ENCODE measurements around the gene ZNF486.
"Not testable (repeated sequence)": the region's sequence is repeated elsewhere in the genome, so short reads cannot be mapped to it uniquely, and the experiment has no call there.

The ZNF486 gene

DNA sequence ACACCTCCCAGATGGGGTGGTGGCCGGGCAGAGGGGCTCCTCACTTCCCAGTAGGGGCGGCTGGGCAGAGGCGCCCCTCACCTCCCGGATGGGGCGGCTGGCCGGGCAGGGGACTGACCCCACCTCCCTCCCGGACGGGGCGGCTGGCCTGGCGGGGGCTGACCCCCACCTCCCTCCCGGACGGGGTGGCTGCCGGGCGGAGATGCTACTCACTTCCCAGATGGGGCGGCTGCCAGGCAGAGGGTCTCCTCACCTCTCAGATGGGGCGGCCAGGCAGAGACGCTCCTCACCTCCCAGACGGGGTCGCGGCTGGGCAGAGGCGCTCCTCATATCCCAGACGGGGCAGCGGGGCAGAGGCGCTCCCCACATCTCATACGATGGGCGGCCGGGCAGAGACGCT is 8.8 kb downstream of the ZNF486 start:
- H3K27ac Mint-ChIP-seq; H3K4me3 Mint-ChIP-seq; intact Hi-C loops (cut with micrococcal nuclease); H3K27me3 Mint-ChIP-seq; H3K4me1 Mint-ChIP-seq (ENCODE audit: low read depth): not testable (repeated sequence)
- Mint-ChIP-seq H3K36me3 (ENCODE audit: low read depth) (peaks cover 79% of the 10 kb centered on the region), H3K9me3 (peaks cover 75% of the 10 kb centered on the region)

DNA sequence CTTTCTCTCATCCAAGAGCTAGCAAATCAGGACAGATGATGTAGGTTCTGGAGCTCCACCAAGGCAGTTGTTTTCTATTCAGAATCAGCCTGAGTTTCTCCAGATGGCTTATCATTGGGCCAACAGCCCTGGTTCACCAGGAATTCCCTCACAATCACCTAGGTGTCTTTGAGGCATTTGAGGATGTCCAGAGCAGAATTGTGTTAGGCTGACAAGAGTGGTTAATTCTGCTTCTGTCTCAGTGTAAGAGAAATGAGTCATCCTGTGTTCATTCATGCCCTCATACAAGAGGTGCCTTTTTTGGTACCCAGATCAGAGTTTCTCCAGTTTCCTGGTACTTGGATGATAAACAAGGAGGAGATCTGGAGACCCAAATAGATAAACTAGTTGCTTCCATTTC is 12.9 kb downstream of the ZNF486 start:
- Mint-ChIP-seq H3K9me3 (peaks cover 37% of the 10 kb centered on the region), H3K36me3 (ENCODE audit: low read depth) (peaks cover 51% of the 10 kb centered on the region)
- H3K4me3 Mint-ChIP-seq; H3K4me1 Mint-ChIP-seq (ENCODE audit: low read depth); H3K27ac Mint-ChIP-seq; H3K27me3 Mint-ChIP-seq; intact Hi-C loops (cut with micrococcal nuclease): not testable (repeated sequence)

DNA sequence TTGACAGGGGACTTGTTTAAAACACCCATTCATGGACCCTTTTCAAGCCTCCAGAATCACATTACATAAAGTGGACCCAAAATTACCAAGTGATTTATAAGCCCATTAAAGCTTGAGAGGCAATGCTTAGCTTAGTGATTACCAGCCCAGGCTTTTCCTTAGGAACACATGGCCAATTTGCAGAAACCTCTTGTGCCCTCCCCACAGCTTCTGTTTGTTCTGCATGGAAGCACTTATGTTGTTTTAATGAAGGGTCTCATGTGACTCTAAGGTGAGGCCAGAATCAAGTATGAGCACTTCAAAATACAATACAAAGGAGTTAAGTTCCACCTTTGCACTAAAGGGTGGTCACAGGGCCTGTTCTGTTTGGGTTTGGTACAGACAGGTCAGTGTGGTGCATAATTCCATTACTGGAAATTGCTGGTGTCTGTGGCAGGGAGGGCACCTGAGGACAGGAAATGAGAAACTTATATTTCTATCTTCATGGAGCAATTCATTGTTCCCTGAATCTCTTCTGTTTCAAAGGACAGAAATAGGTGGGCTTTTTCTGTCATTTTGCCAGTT is 15.3 kb downstream of the ZNF486 start:
- Mint-ChIP-seq H3K27me3 (no peaks in the 10 kb centered on the region), H3K9me3 (peaks cover 24% of the 10 kb centered on the region), H3K4me3 (no peak overlapping the region), H3K4me1 (ENCODE audit: low read depth) (no peaks in the 10 kb centered on the region), H3K36me3 (ENCODE audit: low read depth) (peaks cover 45% of the 10 kb centered on the region), H3K27ac (no peak overlapping the region)
- intact Hi-C loops (cut with micrococcal nuclease) = no loop called here

DNA sequence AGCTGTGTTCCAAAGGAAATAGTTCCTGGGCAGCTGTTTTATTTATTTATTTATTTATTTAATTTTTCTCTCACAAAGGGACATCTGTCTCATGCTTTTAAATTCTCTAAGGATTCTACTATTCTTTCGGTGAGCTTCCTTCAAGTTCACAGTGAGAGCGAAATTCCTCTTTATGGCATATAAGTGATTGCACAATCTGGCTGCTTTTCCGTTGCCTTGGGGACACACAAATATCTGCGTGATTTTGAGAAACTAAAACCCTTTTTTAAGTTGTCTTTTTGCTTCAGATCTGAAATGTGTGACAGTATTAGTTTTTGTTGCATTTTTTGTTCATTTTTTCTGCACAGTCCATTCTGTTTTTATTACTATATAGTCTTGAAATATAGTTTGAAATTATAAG is 19.2 kb downstream of the ZNF486 start:
- Mint-ChIP-seq H3K27me3 (no peaks in the 10 kb centered on the region), H3K9me3 (peaks cover 29% of the 10 kb centered on the region), H3K27ac (no peak overlapping the region), H3K4me3 (no peak overlapping the region), H3K36me3 (ENCODE audit: low read depth) (peaks cover 64% of the 10 kb centered on the region), H3K4me1 (ENCODE audit: low read depth) (no peaks in the 10 kb centered on the region)
- intact Hi-C loops (cut with micrococcal nuclease) = no loop called here

DNA sequence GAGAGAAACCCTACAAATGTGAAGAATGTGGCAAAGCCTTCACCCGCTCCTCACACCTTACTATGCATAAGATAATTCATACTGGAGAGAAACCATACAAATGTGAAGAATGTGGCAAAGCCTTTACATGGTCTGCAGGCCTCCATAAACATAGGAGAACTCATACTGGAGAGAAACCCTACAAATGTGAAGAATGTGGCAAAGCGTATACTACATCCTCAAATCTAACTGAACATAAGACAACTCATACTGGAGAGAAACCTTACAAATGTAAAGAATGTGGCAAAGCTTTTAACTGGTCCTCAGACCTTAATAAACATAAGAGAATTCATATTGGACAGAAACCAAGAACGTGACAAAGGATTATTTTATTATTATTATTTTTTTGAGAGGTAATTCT is 30.7 kb downstream of the ZNF486 start:
- intact Hi-C loops (cut with micrococcal nuclease) = no loop called here
- no peak overlapping the region for H3K27ac Mint-ChIP-seq
- no peak overlapping the region for H3K4me3 Mint-ChIP-seq
- no peaks in the 10 kb centered on the region for H3K4me1 Mint-ChIP-seq (ENCODE audit: low read depth)
- peaks cover 42% of the 10 kb centered on the region for H3K36me3 Mint-ChIP-seq (ENCODE audit: low read depth)
- peaks cover 57% of the 10 kb centered on the region for H3K9me3 Mint-ChIP-seq
- no peaks in the 10 kb centered on the region for H3K27me3 Mint-ChIP-seq

DNA sequence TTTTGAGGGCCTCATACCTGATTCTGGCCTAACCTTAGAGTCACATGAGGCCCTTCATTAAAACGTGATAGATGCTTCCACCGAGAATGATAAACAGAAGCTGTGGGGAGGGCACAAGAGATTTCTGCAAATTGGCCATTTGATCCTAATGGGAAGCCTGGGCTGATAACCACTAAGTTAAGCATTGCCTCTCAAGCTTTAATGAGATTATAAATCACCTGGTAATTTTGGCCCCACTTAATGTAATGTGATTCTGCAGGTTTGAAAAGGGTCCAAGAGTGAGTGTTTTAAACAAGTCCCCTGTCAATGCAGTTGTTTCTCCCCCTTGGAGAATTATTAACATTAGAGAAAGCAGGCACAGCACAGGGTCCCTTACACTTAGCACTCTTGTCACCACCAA is 42.0 kb downstream of the ZNF486 start:
- Mint-ChIP-seq H3K27me3 (no peaks in the 10 kb centered on the region), H3K4me1 (ENCODE audit: low read depth) (no peaks in the 10 kb centered on the region), H3K36me3 (ENCODE audit: low read depth) (peaks cover 8% of the 10 kb centered on the region), H3K27ac (no peak overlapping the region), H3K9me3 (peaks cover 74% of the 10 kb centered on the region), H3K4me3 (no peak overlapping the region)
- intact Hi-C loops (cut with micrococcal nuclease) = no loop called here

DNA sequence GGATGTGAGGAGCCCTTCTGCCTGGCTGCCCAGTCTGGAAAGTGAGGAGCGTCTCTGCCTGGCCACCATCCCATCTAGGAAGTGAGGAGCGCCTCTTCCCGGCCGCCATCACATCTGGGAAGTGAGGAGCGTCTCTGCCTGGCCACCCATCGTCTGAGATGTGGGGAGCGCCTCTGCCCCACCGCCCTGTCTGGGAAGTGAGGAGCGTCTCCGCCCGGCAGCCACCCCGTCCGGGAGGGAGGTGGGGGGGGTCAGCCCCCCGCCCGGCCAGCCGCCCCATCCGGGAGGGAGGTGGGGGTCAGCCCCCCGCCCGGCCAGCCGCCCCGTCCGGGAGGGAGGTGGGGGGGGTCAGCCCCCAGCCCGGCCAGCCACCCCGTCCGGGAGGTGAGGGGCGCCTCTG is 47.4 kb downstream of the ZNF486 start:
- peaks cover 70% of the 10 kb centered on the region for H3K9me3 Mint-ChIP-seq
- H3K4me3 Mint-ChIP-seq; H3K27me3 Mint-ChIP-seq; H3K27ac Mint-ChIP-seq; intact Hi-C loops (cut with micrococcal nuclease); H3K4me1 Mint-ChIP-seq (ENCODE audit: low read depth): not testable (repeated sequence)
- H3K36me3 Mint-ChIP-seq (ENCODE audit: low read depth) = peaks cover 35% of the 10 kb centered on the region

DNA sequence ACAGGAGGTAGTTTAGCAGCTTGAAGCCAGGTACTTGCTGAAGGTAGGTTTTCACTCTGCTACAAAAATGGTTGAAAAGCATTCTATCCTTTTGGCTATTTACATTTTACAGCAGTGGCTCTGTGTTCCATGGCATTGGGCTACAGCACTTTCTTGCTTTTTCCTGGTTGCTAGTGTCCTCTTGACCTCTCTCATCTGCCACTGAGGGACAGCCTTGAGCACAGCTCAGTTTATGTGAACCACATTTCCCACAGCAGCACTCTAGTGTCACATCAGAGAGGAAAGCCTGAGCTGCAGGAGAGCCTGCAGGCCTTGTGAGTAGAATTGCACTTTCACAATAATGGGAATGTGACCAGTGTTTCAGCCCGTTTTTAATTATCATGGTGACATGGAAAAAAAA is 54.6 kb downstream of the ZNF486 start:
- H3K27ac Mint-ChIP-seq; intact Hi-C loops (cut with micrococcal nuclease); H3K27me3 Mint-ChIP-seq; H3K36me3 Mint-ChIP-seq (ENCODE audit: low read depth); H3K4me1 Mint-ChIP-seq (ENCODE audit: low read depth); H3K4me3 Mint-ChIP-seq: not testable (repeated sequence)
- peaks cover 67% of the 10 kb centered on the region for H3K9me3 Mint-ChIP-seq

DNA sequence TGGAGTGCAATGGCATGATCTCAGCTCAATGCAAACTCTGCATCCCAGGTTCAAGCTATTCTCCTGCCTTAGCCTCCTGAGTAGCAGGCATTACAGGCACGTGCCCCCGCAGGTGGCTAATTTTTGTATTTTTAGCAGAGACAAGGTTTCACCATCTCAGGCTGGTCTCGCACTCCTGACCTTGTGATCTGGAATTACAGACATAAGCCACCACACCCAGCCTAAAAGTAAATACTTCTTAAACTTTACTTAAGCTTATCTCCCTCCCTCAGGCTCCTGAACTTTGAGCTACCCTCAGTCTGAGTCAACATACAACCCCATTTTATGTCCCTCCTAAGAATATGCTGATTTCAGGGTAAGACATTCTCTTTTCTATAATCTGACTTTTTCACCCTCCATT is 66.1 kb downstream of the ZNF486 start:
- H3K36me3 Mint-ChIP-seq (ENCODE audit: low read depth) = peaks cover 47% of the 10 kb centered on the region
- intact Hi-C loops (cut with micrococcal nuclease) = no loop called here

DNA sequence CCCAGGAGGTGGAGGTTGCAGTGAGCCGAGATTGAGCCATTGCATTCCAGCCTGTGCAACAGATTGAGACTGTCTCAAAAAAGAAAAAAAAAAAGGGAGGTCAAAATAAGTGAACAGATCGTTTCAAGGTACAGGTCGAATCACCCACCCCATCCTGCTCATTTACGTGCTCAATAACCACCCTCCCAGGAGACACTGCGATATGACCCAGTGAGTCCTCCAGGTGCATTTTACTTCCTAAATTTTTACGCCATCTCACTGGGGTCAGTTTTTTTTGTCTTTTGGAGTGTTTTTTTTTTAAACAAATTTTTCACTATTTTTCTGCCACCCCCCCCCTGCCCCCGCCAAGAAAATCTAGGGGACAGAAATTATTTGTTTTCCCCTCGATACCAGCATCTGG is 68.1 kb downstream of the ZNF486 start:
- intact Hi-C loops (cut with micrococcal nuclease) = no loop called here
- Mint-ChIP-seq H3K4me1 (ENCODE audit: low read depth) (peaks cover 10% of the 10 kb centered on the region), H3K9me3 (peaks cover 65% of the 10 kb centered on the region), H3K36me3 (ENCODE audit: low read depth) (peaks cover 42% of the 10 kb centered on the region), H3K4me3 (no peak overlapping the region), H3K27ac (no peak overlapping the region), H3K27me3 (no peaks in the 10 kb centered on the region)

More for the DNA sequence above, 66.1 kb downstream of the ZNF486 start:
- Mint-ChIP-seq H3K27ac (no peak overlapping the region), H3K27me3 (no peaks in the 10 kb centered on the region), H3K4me3 (no peak overlapping the region), H3K9me3 (peaks cover 77% of the 10 kb centered on the region), H3K4me1 (ENCODE audit: low read depth) (peaks cover 7% of the 10 kb centered on the region)

DNA sequence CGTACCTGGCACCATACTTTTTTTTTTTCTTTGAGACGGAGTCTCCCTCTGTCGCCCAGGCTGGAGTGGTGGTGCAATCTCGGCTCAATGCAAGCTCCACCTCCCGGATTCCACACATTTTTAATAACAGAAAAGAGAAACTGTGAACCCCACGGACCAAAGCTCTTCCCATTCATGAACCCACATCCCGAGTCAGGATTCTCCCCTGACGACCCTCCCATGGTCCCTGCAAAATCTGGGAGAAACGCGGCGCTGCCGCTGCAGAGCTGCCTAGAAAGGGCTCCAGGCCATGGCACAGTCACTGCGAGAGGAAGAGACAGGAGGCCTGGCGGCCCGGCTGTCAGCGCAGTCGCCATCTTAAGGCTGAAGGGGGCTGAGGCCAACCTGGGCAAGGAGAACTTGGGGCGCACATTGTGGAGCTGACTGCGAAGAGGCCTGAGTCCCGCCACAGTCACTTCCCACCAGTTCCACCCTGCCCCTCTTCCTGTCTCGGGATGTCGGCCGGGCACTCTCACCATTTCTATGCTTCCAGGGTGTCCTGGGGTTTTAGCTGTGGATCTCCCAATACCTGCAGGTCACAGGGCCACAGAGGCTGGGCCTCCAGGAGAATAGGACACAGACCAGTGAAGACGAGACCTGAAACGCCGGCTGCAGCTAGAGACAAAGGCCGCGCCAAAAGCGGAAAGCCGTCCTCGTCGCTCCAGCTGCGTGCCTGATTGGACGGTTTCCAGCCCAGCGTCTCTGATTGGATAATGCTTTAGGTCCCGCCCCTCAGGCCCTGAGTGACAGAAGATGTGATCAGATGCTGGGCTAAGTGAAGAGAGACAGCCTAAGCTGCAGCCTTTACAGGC is 71.0 kb downstream of the ZNF486 start:
- Mint-ChIP-seq H3K27me3 (no peaks in the 10 kb centered on the region), H3K9me3 (peaks cover 40% of the 10 kb centered on the region), H3K36me3 (ENCODE audit: low read depth) (peaks cover 20% of the 10 kb centered on the region), H3K27ac (peak overlapping the region; percentile 63), H3K4me1 (ENCODE audit: low read depth) (peaks cover 10% of the 10 kb centered on the region), H3K4me3 (peak overlapping the region; percentile 91)
- intact Hi-C loops (cut with micrococcal nuclease) = no loop called here

DNA sequence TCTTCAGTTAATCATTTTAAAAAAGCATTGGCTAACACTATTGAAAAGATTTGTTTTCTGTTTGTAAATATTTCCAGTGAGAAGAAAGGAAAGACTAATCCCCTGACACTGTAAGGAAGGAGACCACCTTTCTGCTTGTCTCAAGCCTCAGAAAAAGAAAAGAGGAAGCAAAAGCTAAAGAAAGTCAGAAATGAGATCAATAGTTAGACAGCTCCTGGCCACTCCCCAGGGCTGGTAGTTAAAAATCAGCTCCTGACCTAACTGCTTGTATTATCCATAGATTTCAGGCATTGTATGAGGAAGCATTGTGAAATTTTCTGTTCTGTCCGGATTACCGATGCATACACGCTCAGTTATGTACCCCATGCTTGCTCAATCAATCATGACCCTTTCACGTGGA is 76.6 kb downstream of the ZNF486 start:
- Mint-ChIP-seq H3K36me3 (ENCODE audit: low read depth) (no peaks in the 10 kb centered on the region), H3K27ac (no peak overlapping the region), H3K4me1 (ENCODE audit: low read depth) (no peaks in the 10 kb centered on the region), H3K9me3 (peaks cover 12% of the 10 kb centered on the region), H3K4me3 (no peak overlapping the region), H3K27me3 (no peaks in the 10 kb centered on the region)
- intact Hi-C loops (cut with micrococcal nuclease) = no loop called here

DNA sequence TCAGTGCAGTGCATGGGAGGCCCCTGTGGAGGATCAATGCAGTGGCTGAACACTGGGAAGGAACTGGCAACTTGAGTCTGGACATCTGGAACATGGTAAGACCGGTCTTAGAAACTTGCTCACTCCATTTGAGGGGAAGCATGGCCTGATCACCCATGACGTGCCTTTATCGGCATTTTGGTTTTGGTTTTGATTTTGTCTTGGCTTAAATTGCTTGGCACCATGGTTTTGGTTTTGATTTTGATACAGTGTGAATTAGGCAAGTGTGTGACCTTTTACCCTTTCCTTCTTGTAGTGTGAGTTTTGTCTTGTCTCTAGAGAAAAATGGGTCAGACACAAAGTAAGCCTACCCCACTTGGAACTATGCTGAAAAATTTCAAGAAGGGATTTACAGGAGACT is 77.3 kb downstream of the ZNF486 start:
- peaks cover 12% of the 10 kb centered on the region for H3K9me3 Mint-ChIP-seq
- H3K27ac Mint-ChIP-seq = no peak overlapping the region
- intact Hi-C loops (cut with micrococcal nuclease) = no loop called here
- H3K4me1 Mint-ChIP-seq (ENCODE audit: low read depth) = no peaks in the 10 kb centered on the region
- no peak overlapping the region for H3K4me3 Mint-ChIP-seq
- H3K27me3 Mint-ChIP-seq = no peaks in the 10 kb centered on the region
- no peaks in the 10 kb centered on the region for H3K36me3 Mint-ChIP-seq (ENCODE audit: low read depth)

DNA sequence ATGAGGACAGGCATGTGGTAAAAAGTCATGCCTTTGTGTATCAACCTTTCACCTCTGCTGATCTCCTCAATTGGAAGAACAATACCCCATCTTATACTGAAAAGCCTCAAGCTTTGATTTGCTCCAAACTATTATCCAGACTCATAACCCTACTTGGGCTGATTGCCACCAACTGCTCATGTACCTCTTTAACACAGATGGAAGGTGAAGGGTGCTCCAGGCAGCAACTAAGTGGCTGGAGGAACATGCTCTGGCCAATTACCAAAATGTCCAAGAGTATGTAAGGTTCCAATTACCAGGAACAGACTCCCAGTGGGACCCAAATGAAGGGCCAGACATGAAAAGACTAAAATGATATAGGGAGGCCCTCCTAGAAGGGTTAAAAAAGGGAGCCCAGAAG is 78.3 kb downstream of the ZNF486 start:
- Mint-ChIP-seq H3K9me3 (peaks cover 2% of the 10 kb centered on the region), H3K4me3 (no peak overlapping the region), H3K36me3 (ENCODE audit: low read depth) (no peaks in the 10 kb centered on the region), H3K27me3 (no peaks in the 10 kb centered on the region), H3K27ac (no peak overlapping the region), H3K4me1 (ENCODE audit: low read depth) (no peaks in the 10 kb centered on the region)
- intact Hi-C loops (cut with micrococcal nuclease) = no loop called here

Data from dendritic cell treated with granulocyte-macrophage colony-stimulating factor and Interleukin-4, amounts not matched to agents 40 ng/mL and 50 ng/mL, for 4 days (primary cell).